H9 (cell line): Measurements from ENCODE around the gene DTX4. TPM values are rescaled to one million over a fixed set of nuclear protein-coding genes. Genes with fewer than 3 reads are reported as not detected.

Experiments
- DNase-seq: peaks from one replicate; pipeline ENCODE4 v3.0.0-alpha.2; 2017
- H2AFZ ChIP-seq: one replicate; pipeline ENCODE4 v1.6.1; 2013; ENCODE audit warnings: mild to moderate bottlenecking, low read length, control low read depth, moderate library complexity
- H2AK5ac ChIP-seq: 2 replicates; pipeline ENCODE4 v1.6.1; 2013; ENCODE audit warnings: low read length, control low read depth, mixed read lengths; ENCODE audit not compliant: insufficient read length
- H2BK120ac ChIP-seq: one replicate; pipeline ENCODE4 v1.6.1; 2013; ENCODE audit warnings: low read depth, mild to moderate bottlenecking, low read length, control low read depth, inconsistent platforms; ENCODE audit not compliant: poor library complexity, severe bottlenecking
- H2BK12ac ChIP-seq: 2 replicates; pipeline ENCODE4 v1.6.1; 2013; ENCODE audit warnings: low read length, control low read depth, mixed read lengths, low read depth; ENCODE audit not compliant: insufficient read length
- H2BK15ac ChIP-seq: 2 replicates; pipeline ENCODE4 v1.6.1; 2013; ENCODE audit warnings: low read depth, low read length, control low read depth
- H2BK20ac ChIP-seq: one replicate; pipeline ENCODE4 v1.6.1; 2013; ENCODE audit warnings: low read depth, mild to moderate bottlenecking, low read length, control low read depth, inconsistent platforms; ENCODE audit not compliant: poor library complexity, severe bottlenecking
- H2BK5ac ChIP-seq: 2 replicates; pipeline ENCODE4 v1.6.1; 2013; ENCODE audit warnings: low read length, control low read depth, mixed read lengths; ENCODE audit not compliant: insufficient read length
- H3K14ac ChIP-seq: 2 replicates; pipeline ENCODE4 v1.6.1; 2013; ENCODE audit warnings: low read length, control low read depth; ENCODE audit not compliant: insufficient read depth
- H3K18ac ChIP-seq: 2 replicates; pipeline ENCODE4 v1.6.1; 2013; ENCODE audit warnings: low read depth, mild to moderate bottlenecking, mixed read lengths, low read length, control low read depth; ENCODE audit not compliant: insufficient read length
- H3K23ac ChIP-seq: 2 replicates; pipeline ENCODE4 v1.6.1; 2013; ENCODE audit warnings: low read length, control low read depth, mixed read lengths, low read depth; ENCODE audit not compliant: insufficient read length
- H3K23me2 ChIP-seq: 2 replicates; pipeline ENCODE4 v1.6.1; 2013; ENCODE audit warnings: low read depth, mild to moderate bottlenecking, mixed read lengths, low read length, control low read depth; ENCODE audit not compliant: insufficient read length, poor library complexity, severe bottlenecking
- H3K27ac ChIP-seq: 2 replicates; pipeline ENCODE4 v1.5.1; 2013; ENCODE audit warnings: low read length, control low read depth, mixed read lengths, low read depth; ENCODE audit not compliant: insufficient read length
- H3K27me3 ChIP-seq: 2 replicates; pipeline ENCODE4 v1.6.1; 2013; ENCODE audit warnings: low read length, control low read depth, inconsistent platforms; ENCODE audit not compliant: insufficient read depth
- H3K4ac ChIP-seq: 2 replicates; pipeline ENCODE4 v1.6.1; 2013; ENCODE audit warnings: low read depth, mild to moderate bottlenecking, control low read depth, inconsistent platforms, low read length, moderate library complexity
- H3K4me1 ChIP-seq: 2 replicates; pipeline ENCODE4 v1.6.1; 2013; ENCODE audit warnings: low read length, control low read depth, inconsistent platforms; ENCODE audit not compliant: insufficient read depth
- H3K4me2 ChIP-seq: 2 replicates; pipeline ENCODE4 v1.6.1; 2013; ENCODE audit warnings: low read length, control low read depth, mixed read lengths; ENCODE audit not compliant: insufficient read length, insufficient read depth
- H3K56ac ChIP-seq: 2 replicates; pipeline ENCODE4 v1.6.1; 2013; ENCODE audit warnings: low read depth, mild to moderate bottlenecking, mixed read lengths, low read length, control low read depth; ENCODE audit not compliant: insufficient read length
- H3K79me1 ChIP-seq: 2 replicates; pipeline ENCODE4 v1.6.1; 2013; ENCODE audit warnings: low read depth, mild to moderate bottlenecking, moderate library complexity, low read length, control low read depth, inconsistent platforms; ENCODE audit not compliant: insufficient read depth, poor library complexity, severe bottlenecking
- H3K79me2 ChIP-seq: 2 replicates; pipeline ENCODE4 v1.6.1; 2013; ENCODE audit warnings: low read length, control low read depth, inconsistent platforms; ENCODE audit not compliant: insufficient read depth
- H3K9ac ChIP-seq: 2 replicates; pipeline ENCODE4 v1.6.1; 2013; ENCODE audit warnings: low read length, control low read depth, mixed read lengths; ENCODE audit not compliant: insufficient read length; ENCODE audit errors: extremely low read depth
- H3K9me3 ChIP-seq: one replicate; pipeline ENCODE4 v1.6.1; 2013; ENCODE audit warnings: low read depth, low read length, inconsistent platforms; ENCODE audit not compliant: control insufficient read depth
- H3T11ph ChIP-seq: one replicate; pipeline ENCODE4 v1.6.1; 2013; ENCODE audit warnings: mild to moderate bottlenecking, low read length, control low read depth, inconsistent platforms
- H4K20me1 ChIP-seq: one replicate; pipeline ENCODE4 v1.6.1; 2013; ENCODE audit not compliant: control insufficient read depth, insufficient read length, insufficient read depth
- H4K5ac ChIP-seq: 2 replicates; pipeline ENCODE4 v1.6.1; 2013; ENCODE audit warnings: low read depth, mild to moderate bottlenecking, mixed read lengths, low read length, control low read depth; ENCODE audit not compliant: insufficient read length
- H4K8ac ChIP-seq: replicated peaks from 2 replicates; pipeline ENCODE4 v1.6.1; 2013; ENCODE audit warnings: low read length, control low read depth, mixed read lengths, low read depth; ENCODE audit not compliant: insufficient read length
- H4K91ac ChIP-seq: 2 replicates; pipeline ENCODE4 v1.6.1; 2013; ENCODE audit warnings: low read depth, mild to moderate bottlenecking, moderate library complexity, mixed read lengths, low read length, control low read depth; ENCODE audit not compliant: insufficient read length
- H3K27ac Mint-ChIP-seq, 3 experiments: 2 replicates in 2 of 3; 3 replicates in 1 of 3; pipeline ENCODE4 v1.8.0; 2020 to 2021; ENCODE audit warnings: mixed read lengths in 3 of 3, mild to moderate bottlenecking in 1 of 3, moderate library complexity in 1 of 3
- H3K27me3 Mint-ChIP-seq: 2 replicates; pipeline ENCODE4 v1.8.0; 2021; ENCODE audit warnings: low read depth, mild to moderate bottlenecking, moderate library complexity, mixed read lengths
- H3K36me3 Mint-ChIP-seq, 3 experiments: 2 replicates in 2 of 3; 3 replicates in 1 of 3; pipeline ENCODE4 v1.8.0; 2020 to 2021; ENCODE audit warnings: low read depth in 3 of 3, mixed read lengths in 3 of 3; ENCODE audit not compliant: insufficient read depth in 1 of 3
- H3K4me1 Mint-ChIP-seq, 2 experiments: 2 replicates each; pipeline ENCODE4 v1.8.0; 2020; ENCODE audit warnings: mixed read lengths in 2 of 2
- H3K4me3 Mint-ChIP-seq, 2 experiments: 2 replicates in 1 of 2; 3 replicates in 1 of 2; pipeline ENCODE4 v1.8.0; 2020 to 2021; ENCODE audit warnings: mild to moderate bottlenecking in 2 of 2, mixed read lengths in 2 of 2, moderate library complexity in 1 of 2
- H3K9me3 Mint-ChIP-seq, 2 experiments: 2 replicates in 1 of 2; 3 replicates in 1 of 2; pipeline ENCODE4 v1.8.0; 2020; ENCODE audit warnings: mild to moderate bottlenecking in 2 of 2, mixed read lengths in 2 of 2, moderate library complexity in 1 of 2
- WGBS: extraction: QIAGEN DNeasy Blood & Tissue Kit; methylation state at CpG from one replicate; pipeline ENCODE4 v1.1.7; 2013; ENCODE audit warnings: missing lambda C conversion rate, low lambda C conversion rate, mixed read lengths; ENCODE audit not compliant: insufficient read length; ENCODE audit errors: extremely low coverage; 5-methylcytosine and 5-hydroxymethylcytosine counted together
- total RNA-seq: library from RNA; stranded (reverse); gene quantifications from 2 replicates; pipeline ENCODE4 v1.2.1, GENCODE V29; 2021
- TF ChIP-seq, protein P1 (sequence below): fragments of 200-600 bp; sonication (generic); conservative IDR thresholded peaks from 3 replicates; pipeline ENCODE4 v1.8.0; 2021; ENCODE audit warnings: antibody characterized with exemption, mild to moderate bottlenecking

DTX4 gene
- total RNA-seq, 1 experiment from 2014 or later: 13.0 TPM

DNA sequence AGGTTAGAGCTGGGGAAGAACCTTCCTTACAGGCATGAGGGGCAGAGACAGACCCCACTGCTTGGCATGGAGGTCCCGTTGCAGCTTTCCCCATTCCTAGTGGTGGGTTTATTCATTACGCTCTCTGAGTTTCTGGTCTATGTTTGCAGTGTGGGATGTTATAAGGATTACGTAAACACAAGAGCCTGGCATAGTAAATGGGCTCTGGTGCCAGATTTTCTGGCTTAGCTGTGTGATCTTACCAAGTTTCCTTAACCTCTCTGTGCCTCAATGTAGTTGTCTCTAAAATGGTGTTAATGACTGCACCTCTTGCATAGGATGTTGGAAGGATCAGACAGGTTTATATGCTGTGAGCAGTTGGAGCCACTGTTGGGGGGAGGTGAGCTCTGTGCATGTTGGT, 15.1 kb downstream of the DTX4 start:
- no peak overlapping the region for H2BK20ac ChIP-seq
- H3K79me1 ChIP-seq: peaks cover 6% of the 10 kb centered on the region
- no peak overlapping the region for H3K18ac ChIP-seq
- Mint-ChIP-seq H3K27me3 (no peaks in the 10 kb centered on the region; the same call in 1 of the 2 replicates), H3K4me1 (peaks cover 18% of the 10 kb centered on the region in 2 experiments), H3K36me3 (peaks cover 4 to 38% (median 24%) of the 10 kb centered on the region in 3 experiments; a peak in 6 of 7 replicates), H3K9me3 (no peaks in the 10 kb centered on the region), H3K27ac (no peak overlapping the region; a peak in 1 of 7 replicates), H3K4me3 (no peak overlapping the region)
- H3T11ph ChIP-seq: no peak overlapping the region
- H4K8ac ChIP-seq: no peak overlapping the region
- H2BK5ac ChIP-seq: no peak overlapping the region
- no peaks in the 10 kb centered on the region for H4K20me1 ChIP-seq
- no peak overlapping the region for H3K4me2 ChIP-seq
- no peaks in the 10 kb centered on the region for H3K23me2 ChIP-seq
- no peak overlapping the region for H2AK5ac ChIP-seq
- no peak overlapping the region for H3K27ac ChIP-seq
- H3K56ac ChIP-seq: no peak overlapping the region
- no peaks in the 10 kb centered on the region for H3K9me3 ChIP-seq
- WGBS: no CpG with 5 or more reads among the region's 3 CpGs
- DNase-seq: no peak
- no peak overlapping the region for H4K5ac ChIP-seq
- H3K4me1 ChIP-seq: no peaks in the 10 kb centered on the region; the same call in 1 of the 2 replicates
- H2AFZ ChIP-seq: no peak overlapping the region
- TF ChIP-seq, protein P1, sequence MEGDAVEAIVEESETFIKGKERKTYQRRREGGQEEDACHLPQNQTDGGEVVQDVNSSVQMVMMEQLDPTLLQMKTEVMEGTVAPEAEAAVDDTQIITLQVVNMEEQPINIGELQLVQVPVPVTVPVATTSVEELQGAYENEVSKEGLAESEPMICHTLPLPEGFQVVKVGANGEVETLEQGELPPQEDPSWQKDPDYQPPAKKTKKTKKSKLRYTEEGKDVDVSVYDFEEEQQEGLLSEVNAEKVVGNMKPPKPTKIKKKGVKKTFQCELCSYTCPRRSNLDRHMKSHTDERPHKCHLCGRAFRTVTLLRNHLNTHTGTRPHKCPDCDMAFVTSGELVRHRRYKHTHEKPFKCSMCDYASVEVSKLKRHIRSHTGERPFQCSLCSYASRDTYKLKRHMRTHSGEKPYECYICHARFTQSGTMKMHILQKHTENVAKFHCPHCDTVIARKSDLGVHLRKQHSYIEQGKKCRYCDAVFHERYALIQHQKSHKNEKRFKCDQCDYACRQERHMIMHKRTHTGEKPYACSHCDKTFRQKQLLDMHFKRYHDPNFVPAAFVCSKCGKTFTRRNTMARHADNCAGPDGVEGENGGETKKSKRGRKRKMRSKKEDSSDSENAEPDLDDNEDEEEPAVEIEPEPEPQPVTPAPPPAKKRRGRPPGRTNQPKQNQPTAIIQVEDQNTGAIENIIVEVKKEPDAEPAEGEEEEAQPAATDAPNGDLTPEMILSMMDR: no peak
- no peak overlapping the region for H4K91ac ChIP-seq
- no peak overlapping the region for H3K23ac ChIP-seq
- no peaks in the 10 kb centered on the region for H3K27me3 ChIP-seq
- no peak overlapping the region for H2BK120ac ChIP-seq
- H3K9ac ChIP-seq: no peak overlapping the region
- no peak overlapping the region for H3K14ac ChIP-seq
- H2BK12ac ChIP-seq: no peak overlapping the region
- no peak overlapping the region for H2BK15ac ChIP-seq
- no peak overlapping the region for H3K4ac ChIP-seq
- no peaks in the 10 kb centered on the region for H3K79me2 ChIP-seq
